Stimulated activated naive CD8-positive, alpha-beta T cell treated with anti-CD3 and anti-CD28 coated beads, Interleukin-15, Interleukin-2, amounts not matched to agents 100 ng/mL and 50 ng/mL, for 24 hours (primary cell): ENCODE measurements around the gene HASPIN.
"Not testable (repeated sequence)": the region's sequence is repeated elsewhere in the genome, so short reads cannot be mapped to it uniquely, and the experiment has no call there.

Experiments used
- H3K27ac Mint-ChIP-seq: one replicate; pipeline ENCODE4 v1.8.0; 2021; ENCODE audit warnings: mild to moderate bottlenecking, mixed read lengths
- H3K27me3 Mint-ChIP-seq: one replicate; pipeline ENCODE4 v1.8.0; 2021; ENCODE audit warnings: mixed read lengths
- H3K36me3 Mint-ChIP-seq: one replicate; pipeline ENCODE4 v1.8.0; 2021; ENCODE audit warnings: low read depth, mixed read lengths
- H3K4me1 Mint-ChIP-seq: one replicate; pipeline ENCODE4 v1.8.0; 2021; ENCODE audit warnings: low read depth, mixed read lengths
- H3K4me3 Mint-ChIP-seq: one replicate; pipeline ENCODE4 v1.8.0; 2021; ENCODE audit warnings: mild to moderate bottlenecking, mixed read lengths
- H3K9me3 Mint-ChIP-seq: one replicate; pipeline ENCODE4 v1.8.0; 2021; ENCODE audit warnings: mixed read lengths

HASPIN gene

GRCh38 chr17:3690094-3690715 is 33.5 kb upstream of the HASPIN start:
- peaks cover 3% of the 10 kb centered on the region for H3K36me3 Mint-ChIP-seq
- no peaks in the 10 kb centered on the region for H3K9me3 Mint-ChIP-seq
- H3K4me3 Mint-ChIP-seq, result no peak overlapping the region
- peaks cover 35% of the 10 kb centered on the region for H3K4me1 Mint-ChIP-seq
- no peaks in the 10 kb centered on the region for H3K27me3 Mint-ChIP-seq
- H3K27ac Mint-ChIP-seq, result no peak overlapping the region

- H3K27ac Mint-ChIP-seq, result no peak overlapping the region
- H3K4me3 Mint-ChIP-seq, result no peak overlapping the region
- H3K4me1 Mint-ChIP-seq, result peaks cover 39% of the 10 kb centered on the region
- H3K36me3 Mint-ChIP-seq, result peaks cover 3% of the 10 kb centered on the region
- H3K9me3 Mint-ChIP-seq, result no peaks in the 10 kb centered on the region
- no peaks in the 10 kb centered on the region for H3K27me3 Mint-ChIP-seq
These were observed 32.1 kb upstream of the HASPIN start for GRCh38 chr17:3691617-3692067.

GRCh38 chr17:3692346-3692745 is 31.4 kb upstream of the HASPIN start:
- Mint-ChIP-seq H3K4me1 (peaks cover 39% of the 10 kb centered on the region), H3K4me3 (no peak overlapping the region), H3K36me3 (peaks cover 3% of the 10 kb centered on the region), H3K9me3 (no peaks in the 10 kb centered on the region), H3K27me3 (no peaks in the 10 kb centered on the region), H3K27ac (no peak overlapping the region)

DNA sequence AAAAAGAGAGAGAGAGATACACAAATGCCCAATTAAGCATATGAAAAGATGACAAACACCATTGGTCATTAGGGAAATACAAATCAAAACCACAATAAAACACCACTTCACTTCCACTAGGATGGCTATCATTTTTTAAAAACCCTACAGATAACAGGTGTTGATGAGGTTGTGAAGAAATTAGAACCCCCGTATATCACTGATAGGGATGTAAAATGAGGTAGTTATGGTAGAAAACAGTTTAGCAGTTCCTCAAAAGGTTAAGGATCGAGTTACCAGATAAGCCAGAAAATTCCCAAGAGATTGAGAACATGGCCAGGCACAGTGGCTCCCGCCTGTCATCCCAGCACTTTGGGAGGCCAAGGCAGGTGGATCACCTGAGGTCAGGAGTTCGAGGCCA is 30.6 kb upstream of the HASPIN start:
- peak overlapping the region; percentile 49 for H3K27ac Mint-ChIP-seq
- H3K9me3 Mint-ChIP-seq, result no peaks in the 10 kb centered on the region
- H3K4me3 Mint-ChIP-seq, result peak overlapping the region; percentile 26

DNA sequence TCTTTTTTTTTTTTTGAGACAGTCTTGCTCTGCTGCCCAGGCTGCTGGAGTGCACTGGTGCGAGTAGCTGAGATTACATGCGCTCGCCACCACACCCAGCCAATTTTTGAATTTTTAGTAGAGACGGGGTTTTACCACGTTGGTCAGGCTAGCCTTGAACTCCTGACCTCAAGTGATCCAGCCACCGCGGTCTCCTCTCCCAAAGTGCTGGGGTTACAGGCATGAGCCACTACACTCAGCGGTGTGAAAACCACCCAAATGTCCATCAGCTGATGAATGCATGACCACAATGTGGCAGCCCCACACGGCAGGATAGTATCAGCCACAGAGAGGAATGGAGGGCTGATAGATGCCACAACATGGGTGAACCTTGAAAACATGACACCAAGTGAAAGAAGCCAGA is 29.9 kb upstream of the HASPIN start:
- Mint-ChIP-seq H3K36me3 (peaks cover 3% of the 10 kb centered on the region), H3K4me1 (peaks cover 34% of the 10 kb centered on the region), H3K27me3 (no peaks in the 10 kb centered on the region), H3K4me3 (peak overlapping the region; percentile 88), H3K9me3 (no peaks in the 10 kb centered on the region), H3K27ac (peak overlapping the region; percentile 78)

More for the DNA sequence above, 30.6 kb upstream of the HASPIN start:
- peaks cover 3% of the 10 kb centered on the region for H3K36me3 Mint-ChIP-seq
- no peaks in the 10 kb centered on the region for H3K27me3 Mint-ChIP-seq
- peaks cover 37% of the 10 kb centered on the region for H3K4me1 Mint-ChIP-seq

DNA sequence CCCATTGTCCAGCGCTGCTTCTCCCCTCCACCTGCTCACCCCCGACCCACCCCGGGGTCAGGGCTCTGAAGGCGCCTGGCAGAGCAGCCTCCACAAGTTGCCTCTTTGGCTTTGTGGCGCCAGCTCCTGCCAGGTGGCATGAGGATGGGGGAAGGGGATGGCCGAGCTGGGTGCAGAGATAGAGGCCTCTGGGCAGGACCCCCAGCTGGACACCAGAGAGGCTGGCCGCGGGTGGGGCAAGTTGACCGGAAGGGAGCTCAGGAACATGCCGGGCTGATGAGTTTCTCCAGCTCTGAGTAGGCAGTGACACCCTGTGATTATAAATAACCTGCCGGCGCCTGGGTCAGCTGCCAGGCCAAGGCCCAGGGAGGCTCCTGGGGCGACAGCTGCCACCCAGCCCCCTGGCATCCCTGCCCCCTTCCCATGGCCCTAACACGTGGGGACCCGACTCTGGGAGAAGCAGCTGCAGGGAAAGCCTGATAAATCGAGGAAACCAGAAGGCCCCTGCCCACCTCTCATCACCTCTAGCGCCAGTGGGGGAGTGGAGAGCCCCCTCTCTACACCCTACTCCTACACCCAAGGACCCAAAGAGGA is 28.5 kb upstream of the HASPIN start:
- Mint-ChIP-seq H3K9me3 (no peaks in the 10 kb centered on the region), H3K27me3 (no peaks in the 10 kb centered on the region), H3K36me3 (no peaks in the 10 kb centered on the region), H3K27ac (no peak overlapping the region), H3K4me1 (peaks cover 29% of the 10 kb centered on the region), H3K4me3 (peak overlapping the region; percentile 88)

DNA sequence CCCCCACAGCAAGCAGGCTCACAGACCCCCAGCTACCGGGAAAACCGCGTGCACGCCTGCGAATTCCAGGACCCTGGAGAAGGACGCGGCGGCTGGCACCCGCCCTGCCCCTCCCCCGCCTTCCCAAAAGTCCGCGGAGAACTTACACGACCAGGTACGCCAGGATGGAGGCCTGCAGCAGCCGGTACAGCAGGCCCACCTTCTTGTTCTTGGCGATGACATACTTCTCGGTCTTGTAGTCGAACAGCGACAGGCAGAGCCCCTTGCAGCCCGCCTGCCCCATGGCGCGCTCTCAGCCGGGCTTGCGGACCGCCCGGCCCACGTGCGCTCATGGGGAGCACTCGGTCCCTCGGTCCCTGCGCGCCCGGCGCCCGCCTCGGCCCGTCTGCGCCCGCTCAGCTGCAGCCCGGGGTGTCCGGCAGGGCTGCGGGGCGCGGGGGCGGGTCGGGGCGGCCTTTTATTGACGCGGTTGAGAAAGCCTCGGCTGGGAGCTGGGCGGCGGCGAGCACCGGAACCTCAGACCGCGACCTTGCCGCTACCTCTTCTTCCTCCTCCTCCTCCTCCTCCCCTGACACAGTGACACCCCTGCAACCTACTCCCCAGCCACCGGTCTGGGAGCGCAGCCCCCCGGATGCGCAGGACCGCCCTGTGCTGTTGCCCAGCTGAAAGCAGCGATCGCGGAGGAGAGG is 27.8 kb upstream of the HASPIN start, which contains the start of gene P2RX5:
Gene P2RX5, minus strand, starts transcription at position 433 of the 689 bp plus-strand sequence. Its CDS starts 150 bp downstream, at position 283.
- H3K4me1 Mint-ChIP-seq, result peaks cover 34% of the 10 kb centered on the region
- peak within 1 kb of the TSS; percentile 89 for H3K27ac Mint-ChIP-seq
- no peaks in the 10 kb centered on the region for H3K27me3 Mint-ChIP-seq
- H3K36me3 Mint-ChIP-seq, result peaks cover under 1% of the 10 kb centered on the region
- peak within 1 kb of the TSS; percentile 88 for H3K4me3 Mint-ChIP-seq
- H3K9me3 Mint-ChIP-seq, result no peaks in the 10 kb centered on the region

DNA sequence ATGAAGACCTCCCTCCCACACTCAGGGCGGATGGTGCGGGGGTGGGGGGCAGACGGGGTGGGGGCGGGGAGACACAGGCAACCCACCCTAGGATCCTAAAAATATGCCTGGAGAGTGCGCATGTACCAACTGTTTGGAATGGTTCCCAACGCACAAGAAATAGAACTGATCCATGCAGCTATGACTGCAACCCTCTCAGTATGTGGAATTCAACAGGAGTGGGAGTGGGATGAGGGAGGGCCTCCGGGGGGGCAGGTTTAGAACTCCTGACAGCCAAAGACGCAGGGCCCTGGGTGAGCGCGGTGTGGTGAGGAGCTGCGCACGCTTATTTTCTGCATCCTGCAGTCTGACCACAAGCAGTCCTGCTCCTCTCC is 26.6 kb upstream of the HASPIN start:
- Mint-ChIP-seq H3K36me3 (peaks cover 4% of the 10 kb centered on the region), H3K9me3 (no peaks in the 10 kb centered on the region), H3K4me3 (no peak overlapping the region), H3K27me3 (no peaks in the 10 kb centered on the region), H3K27ac (no peak overlapping the region), H3K4me1 (peaks cover 33% of the 10 kb centered on the region)

DNA sequence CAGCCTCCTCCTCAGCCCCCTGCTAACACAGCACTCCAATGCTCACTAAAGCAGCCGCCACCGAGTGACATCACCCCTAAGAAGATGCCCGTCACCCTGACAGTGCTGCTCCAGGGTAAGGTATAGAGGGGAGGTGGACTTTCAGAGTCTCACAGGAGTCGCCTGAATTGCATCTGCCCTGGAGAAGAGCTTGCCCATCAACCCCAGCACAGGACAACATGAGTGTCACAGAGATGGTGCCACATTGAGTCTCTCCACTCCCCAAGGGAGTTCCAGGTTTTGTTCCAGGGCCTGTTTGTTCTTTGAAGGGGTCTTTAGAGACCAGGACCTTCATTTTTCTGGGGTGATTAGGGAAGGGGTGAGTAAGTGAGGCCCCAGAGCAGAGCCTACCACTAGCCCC is 25.6 kb upstream of the HASPIN start:
- peaks cover 9% of the 10 kb centered on the region for H3K36me3 Mint-ChIP-seq
- no peak overlapping the region for H3K27ac Mint-ChIP-seq
- peaks cover 3% of the 10 kb centered on the region for H3K9me3 Mint-ChIP-seq
- peaks cover 31% of the 10 kb centered on the region for H3K4me1 Mint-ChIP-seq
- no peak overlapping the region for H3K4me3 Mint-ChIP-seq
- H3K27me3 Mint-ChIP-seq, result no peaks in the 10 kb centered on the region

GRCh38 chr17:3699951-3700350 is 23.8 kb upstream of the HASPIN start:
- Mint-ChIP-seq H3K4me1 (peaks cover 16% of the 10 kb centered on the region), H3K27ac (no peak overlapping the region), H3K9me3 (peaks cover 3% of the 10 kb centered on the region), H3K36me3 (peaks cover 9% of the 10 kb centered on the region), H3K4me3 (no peak overlapping the region), H3K27me3 (no peaks in the 10 kb centered on the region)

DNA sequence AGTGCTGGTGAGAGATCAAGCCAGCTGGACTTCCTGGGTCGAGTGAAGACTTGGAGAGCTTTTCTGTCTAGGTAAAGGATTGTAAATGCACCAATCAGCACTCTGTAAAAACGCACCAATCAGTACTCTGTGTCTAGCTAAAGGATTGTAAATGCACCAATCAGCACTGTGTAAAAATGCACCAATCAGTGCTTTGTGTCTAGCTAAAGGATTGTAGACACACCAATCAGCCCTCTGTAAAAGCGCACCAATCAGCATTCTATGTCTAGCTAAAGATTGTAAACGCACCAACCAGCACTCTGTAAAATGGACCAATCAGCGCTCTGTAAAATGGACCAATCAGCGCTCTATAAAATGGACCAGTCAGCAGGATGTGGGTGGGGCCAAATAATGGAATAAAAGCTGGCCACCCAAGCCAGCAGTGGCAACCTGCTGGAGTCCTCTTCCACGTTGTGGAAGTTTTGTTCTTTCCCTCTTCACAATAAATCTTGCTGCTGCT is 21.6 kb upstream of the HASPIN start:
- not testable (repeated sequence) for H3K27ac Mint-ChIP-seq, H3K27me3 Mint-ChIP-seq, H3K9me3 Mint-ChIP-seq, H3K4me3 Mint-ChIP-seq, H3K36me3 Mint-ChIP-seq
- peaks cover 13% of the 10 kb centered on the region for H3K4me1 Mint-ChIP-seq

- H3K36me3 Mint-ChIP-seq, result peaks cover 9% of the 10 kb centered on the region
- peaks cover 3% of the 10 kb centered on the region for H3K9me3 Mint-ChIP-seq
- no peak overlapping the region for H3K27ac Mint-ChIP-seq
- peaks cover 33% of the 10 kb centered on the region for H3K4me1 Mint-ChIP-seq
- H3K4me3 Mint-ChIP-seq, result no peak overlapping the region
- H3K27me3 Mint-ChIP-seq, result no peaks in the 10 kb centered on the region
These were observed 18.6 kb upstream of the HASPIN start for GRCh38 chr17:3704931-3705717.

- H3K4me1 Mint-ChIP-seq, result peaks cover 34% of the 10 kb centered on the region
- H3K9me3 Mint-ChIP-seq, H3K27ac Mint-ChIP-seq, H3K27me3 Mint-ChIP-seq, H3K36me3 Mint-ChIP-seq, H3K4me3 Mint-ChIP-seq: not testable (repeated sequence)
These were observed 18.1 kb upstream of the HASPIN start for GRCh38 chr17:3705718-3705984.

DNA sequence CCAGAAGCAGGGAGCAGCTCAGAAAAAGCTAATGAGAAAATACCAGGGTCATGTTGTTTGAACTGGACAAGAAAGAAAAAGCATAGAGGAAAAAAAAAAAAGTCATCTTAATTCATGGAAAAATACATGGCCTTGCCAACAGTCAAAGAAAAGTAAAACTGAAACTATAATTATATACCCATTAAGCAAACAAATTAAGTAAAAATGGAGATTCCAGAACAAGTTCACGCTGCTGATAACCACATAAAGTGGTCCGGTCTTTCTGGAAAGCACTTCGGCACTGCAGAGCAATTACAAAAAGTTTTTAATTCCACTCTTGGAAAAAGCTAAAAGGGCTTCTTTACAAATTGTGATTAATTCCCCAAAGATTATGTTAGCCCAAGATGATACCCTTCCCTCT is 15.3 kb upstream of the HASPIN start:
- H3K4me1 Mint-ChIP-seq, result peaks cover 50% of the 10 kb centered on the region
- H3K4me3 Mint-ChIP-seq, result no peak overlapping the region
- peak overlapping the region; percentile 41 for H3K27ac Mint-ChIP-seq
- no peaks in the 10 kb centered on the region for H3K9me3 Mint-ChIP-seq
- H3K36me3 Mint-ChIP-seq, result peaks cover 16% of the 10 kb centered on the region
- H3K27me3 Mint-ChIP-seq, result no peaks in the 10 kb centered on the region

- no peaks in the 10 kb centered on the region for H3K27me3 Mint-ChIP-seq
- no peaks in the 10 kb centered on the region for H3K9me3 Mint-ChIP-seq
- H3K4me1 Mint-ChIP-seq, result peaks cover 58% of the 10 kb centered on the region
- peaks cover 32% of the 10 kb centered on the region for H3K36me3 Mint-ChIP-seq
- H3K4me3 Mint-ChIP-seq, result peak overlapping the region; percentile 20
- H3K27ac Mint-ChIP-seq, result peak overlapping the region; percentile 69
These were observed 12.7 kb upstream of the HASPIN start for GRCh38 chr17:3710951-3711383.
